H1 (cell line): Measurements from ENCODE around the gene ZC3HAV1. TPM values are rescaled to one million over a fixed set of nuclear protein-coding genes. Genes with fewer than 3 reads are reported as not detected.
A peak's percentile ranks its signal among the peaks of the same experiment; 100 is the strongest.

Experiments used
- CTCF ChIA-PET: fragments of 300-600 bp; sonication (Branson Sonifier 250); formaldehyde crosslinking; loops from one replicate; lab custom pipeline; 2021; ENCODE audit not compliant: partially characterized antibody; lab: Charles Lee
- POLR2A ChIA-PET: fragments of 300-600 bp; sonication (Branson Sonifier 250); formaldehyde crosslinking; loops from one replicate; lab custom pipeline; 2021; ENCODE audit warnings: inconsistent platforms; ENCODE audit not compliant: partially characterized antibody; lab: Charles Lee
- DNase-seq, 2 experiments: peaks; one replicate each; pipeline versions ENCODE4 v3.0.0 to v3.0.0-alpha.2; 2010 to 2022; ENCODE audit warnings: low spot score in 2 of 2, low read depth in 1 of 2, mixed read lengths in 1 of 2
- FAIRE-seq: peaks from 2 replicates; lab custom pipeline; 2011; peaks lifted over from hg19 to GRCh38; lab: Jason Lieb, UNC
- H2AFZ ChIP-seq: 2 replicates; pipeline ENCODE4 v1.8.1; 2012; ENCODE audit warnings: low read length, inconsistent platforms
- H2AK5ac ChIP-seq: 2 replicates; pipeline ENCODE4 v1.6.1; 2013; ENCODE audit warnings: low read depth, low read length
- H2BK120ac ChIP-seq: replicated peaks from 2 replicates; pipeline ENCODE3; 2013; ENCODE audit warnings: low read depth, low read length, inconsistent platforms
- H2BK12ac ChIP-seq: 2 replicates; pipeline ENCODE4 v1.6.1; 2013; ENCODE audit warnings: low read depth, low read length
- H2BK15ac ChIP-seq: 2 replicates; pipeline ENCODE4 v1.6.1; 2013; ENCODE audit warnings: low read length
- H2BK20ac ChIP-seq: 2 replicates; pipeline ENCODE4 v1.6.1; 2013; ENCODE audit warnings: low read length
- H2BK5ac ChIP-seq: 2 replicates; pipeline ENCODE4 v1.6.1; 2013; ENCODE audit warnings: low read depth, low read length
- H3K14ac ChIP-seq: 2 replicates; pipeline ENCODE4 v1.6.1; 2013; ENCODE audit warnings: inconsistent platforms; ENCODE audit not compliant: insufficient read length
- H3K18ac ChIP-seq: 2 replicates; pipeline ENCODE4 v1.6.1; 2013; ENCODE audit warnings: low read length; ENCODE audit errors: extremely low read depth
- H3K23ac ChIP-seq: 2 replicates; pipeline ENCODE4 v1.6.1; 2013; ENCODE audit warnings: inconsistent platforms; ENCODE audit not compliant: insufficient read length
- H3K23me2 ChIP-seq: 2 replicates; pipeline ENCODE4 v1.6.1; 2013; ENCODE audit warnings: low read depth, low read length
- H3K27ac ChIP-seq: 2 replicates; pipeline ENCODE4 v1.6.1; 2011; ENCODE audit warnings: low read depth, low read length, inconsistent platforms
- H3K27me3 ChIP-seq, 4 experiments: replicated peaks in 1 of 4; 1 replicate in 1 of 4; 2 replicates in 3 of 4; pipeline versions ENCODE4 v1.6.1 to v1.8.1; 2011 to 2013; ENCODE audit warnings: low read length in 3 of 4, mild to moderate bottlenecking in 3 of 4, inconsistent platforms in 2 of 4, mixed read lengths in 2 of 4, moderate library complexity in 1 of 4; ENCODE audit not compliant: control insufficient read depth in 3 of 4, insufficient read depth in 3 of 4; ENCODE audit errors: extremely low read depth in 1 of 4
- H3K36me3 ChIP-seq, 4 experiments: 2 replicates each; pipeline versions ENCODE4 v1.6.1 to v1.8.1; 2011 to 2013; ENCODE audit warnings: mild to moderate bottlenecking in 4 of 4, low read length in 3 of 4, moderate library complexity in 2 of 4, control low read depth in 1 of 4, inconsistent platforms in 1 of 4; ENCODE audit not compliant: insufficient read depth in 4 of 4, control insufficient read depth in 2 of 4
- H3K4ac ChIP-seq: replicated peaks from 2 replicates; pipeline ENCODE3; 2013; ENCODE audit warnings: low read length, low read depth, mixed read lengths, inconsistent platforms; ENCODE audit not compliant: insufficient read length
- H3K4me1 ChIP-seq, 4 experiments: replicated peaks in 1 of 4; 1 replicate in 1 of 4; 2 replicates in 3 of 4; pipeline versions ENCODE4 v1.6.1 to v1.8.1; 2011 to 2013; ENCODE audit warnings: low read length in 3 of 4, inconsistent platforms in 2 of 4, mixed read lengths in 1 of 4; ENCODE audit not compliant: insufficient read depth in 4 of 4, control insufficient read depth in 3 of 4
- H3K4me2 ChIP-seq, 2 experiments: 2 replicates each; pipeline versions ENCODE4 v1.6.1 to v1.8.1; 2011 to 2013; ENCODE audit warnings: low read depth in 2 of 2, low read length in 2 of 2, control low read depth in 1 of 2, inconsistent platforms in 1 of 2, mild to moderate bottlenecking in 1 of 2; ENCODE audit not compliant: insufficient read depth in 1 of 2
- H3K4me3 ChIP-seq, 4 experiments: fragments of 200-600, 300-600 bp in 1 of 4; sonication (generic), shearing (Covaris generic), sonication (Bioruptor Twin) in 1 of 4; 2 replicates each; pipeline versions ENCODE4 v1.5.1 to v1.8.1; 2011 to 2016; ENCODE audit warnings: low read length in 4 of 4, low read depth in 3 of 4, control low read depth in 2 of 4, inconsistent platforms in 2 of 4, mild to moderate bottlenecking in 2 of 4, mixed read lengths in 1 of 4, moderate library complexity in 1 of 4; ENCODE audit not compliant: insufficient read depth in 2 of 4; ENCODE audit errors: extremely low read depth in 1 of 4
- H3K56ac ChIP-seq: replicated peaks from 2 replicates; pipeline ENCODE3; 2013; ENCODE audit warnings: low read depth, mild to moderate bottlenecking, mixed read lengths, low read length, inconsistent platforms; ENCODE audit not compliant: insufficient read length
- H3K79me1 ChIP-seq: 2 replicates; pipeline ENCODE4 v1.6.1; 2013; ENCODE audit warnings: low read depth, low read length, control low read depth
- H3K79me2 ChIP-seq, 2 experiments: 2 replicates each; pipeline versions ENCODE4 v1.6.1 to v1.8.1; 2012 to 2013; ENCODE audit warnings: low read length in 2 of 2, mild to moderate bottlenecking in 2 of 2, inconsistent platforms in 1 of 2; ENCODE audit not compliant: insufficient read depth in 2 of 2, control insufficient read depth in 1 of 2
- H3K9ac ChIP-seq, 4 experiments: replicated peaks in 1 of 4; 1 replicate in 1 of 4; 2 replicates in 3 of 4; pipeline versions ENCODE4 v1.6.1 to v1.8.1; 2011 to 2013; ENCODE audit warnings: low read depth in 3 of 4, low read length in 3 of 4, control low read depth in 2 of 4, mild to moderate bottlenecking in 2 of 4, moderate library complexity in 2 of 4, inconsistent platforms in 1 of 4; ENCODE audit errors: extremely low read depth in 1 of 4
- H3K9me3 ChIP-seq, 2 experiments: 2 replicates each; pipeline versions ENCODE4 v1.6.1 to v1.8.1; 2012 to 2013; ENCODE audit warnings: mild to moderate bottlenecking in 2 of 2, moderate library complexity in 2 of 2, control low read depth in 1 of 2, inconsistent platforms in 1 of 2, low read depth in 1 of 2, low read length in 1 of 2, mixed read lengths in 1 of 2; ENCODE audit not compliant: insufficient read depth in 2 of 2
- H4K20me1 ChIP-seq, 2 experiments: replicated peaks in 1 of 2; 2 replicates each; pipeline versions ENCODE3 to v1.8.1; 2011 to 2013; ENCODE audit warnings: inconsistent platforms in 2 of 2, low read length in 2 of 2, mild to moderate bottlenecking in 1 of 2; ENCODE audit not compliant: insufficient read depth in 2 of 2, control insufficient read depth in 1 of 2
- H4K5ac ChIP-seq: 2 replicates; pipeline ENCODE4 v1.6.1; 2013; ENCODE audit warnings: low read length, low read depth, mixed read lengths, inconsistent platforms; ENCODE audit not compliant: insufficient read length
- H4K8ac ChIP-seq: 2 replicates; pipeline ENCODE4 v1.8.0; 2013; ENCODE audit warnings: mild to moderate bottlenecking, moderate library complexity, low read length, inconsistent platforms; ENCODE audit not compliant: insufficient read depth; ENCODE audit errors: extremely low read depth
- H4K91ac ChIP-seq: replicated peaks from 2 replicates; pipeline ENCODE3; 2013; ENCODE audit warnings: low read length, mixed read lengths, inconsistent platforms; ENCODE audit not compliant: insufficient read length
- BCL11A ChIP-seq, 2 experiments: IDR thresholded peaks; one replicate each; pipeline ENCODE4 v1.6.1; 2011; ENCODE audit warnings: low read depth in 2 of 2, low read length in 2 of 2, mild to moderate bottlenecking in 2 of 2
- BRCA1 ChIP-seq: IDR thresholded peaks from 2 replicates; pipeline ENCODE4 v1.6.1; 2012; ENCODE audit warnings: low read depth, low read length, improper control_type of control experiment
- CREB1 ChIP-seq: IDR thresholded peaks from 2 replicates; pipeline ENCODE4 v1.6.1; 2012; ENCODE audit warnings: inconsistent platforms
- CTCF ChIP-seq, 3 experiments: IDR thresholded peaks; 1 replicate in 2 of 3; 2 replicates in 1 of 3; pipeline versions ENCODE4 v1.5.1 to v1.6.1; 2011; ENCODE audit warnings: low read length in 3 of 3, mild to moderate bottlenecking in 3 of 3, inconsistent platforms in 2 of 3, low read depth in 1 of 3, moderate library complexity in 1 of 3; ENCODE audit not compliant: insufficient read depth in 1 of 3; ENCODE audit errors: control extremely low read depth in 1 of 3
- E2F6 ChIP-seq: IDR thresholded peaks from 2 replicates; pipeline ENCODE4 v1.6.1; 2012; ENCODE audit warnings: inconsistent platforms
- HDAC2 ChIP-seq, 2 experiments: fragments of 300-600 bp in 1 of 2; sonication (generic) in 1 of 2; IDR thresholded peaks; 2 replicates each; pipeline ENCODE4 v1.6.1; 2011 to 2012; ENCODE audit warnings: low read depth in 2 of 2, low read length in 2 of 2, mild to moderate bottlenecking in 2 of 2, moderate library complexity in 2 of 2, borderline replicate concordance in 1 of 2, inconsistent platforms in 1 of 2
- NRF1 ChIP-seq: IDR thresholded peaks from 2 replicates; pipeline ENCODE4 v1.6.1; 2011; ENCODE audit warnings: mild to moderate bottlenecking, low read depth, low read length, improper control_type of control experiment
- SAP30 ChIP-seq: fragments of 300-600 bp; sonication (generic); IDR thresholded peaks from 2 replicates; pipeline ENCODE4 v1.7.1; 2012; ENCODE audit warnings: low read length, moderate library complexity, mild to moderate bottlenecking, inconsistent platforms; ENCODE audit not compliant: insufficient read depth, insufficient replicate concordance
- SIX5 ChIP-seq: IDR thresholded peaks from 2 replicates; pipeline ENCODE4 v1.6.1; 2011; ENCODE audit warnings: mild to moderate bottlenecking, low read depth, low read length
- SP2 ChIP-seq: IDR thresholded peaks from 2 replicates; pipeline ENCODE4 v1.6.1; 2012; ENCODE audit warnings: mild to moderate bottlenecking, low read length, inconsistent platforms
- SP4 ChIP-seq: IDR thresholded peaks from 2 replicates; pipeline ENCODE4 v1.6.1; 2012; ENCODE audit warnings: low read length, inconsistent platforms
- TCF12 ChIP-seq: IDR thresholded peaks from 2 replicates; pipeline ENCODE4 v1.6.1; 2011; ENCODE audit warnings: low read depth, mild to moderate bottlenecking, low read length
- WGBS, 2 experiments: shearing (Covaris generic) in 1 of 2; methylation state at CpG; one replicate each; pipeline versions ENCODE4 v1.1.6 to v1.1.7; 2013 to 2015; ENCODE audit warnings: low lambda C conversion rate in 2 of 2, mixed read lengths in 2 of 2, inconsistent platforms in 1 of 2, low coverage in 1 of 2, missing lambda C conversion rate in 1 of 2; ENCODE audit not compliant: insufficient replicate concordance in 2 of 2, insufficient coverage in 1 of 2, insufficient read length in 1 of 2; ENCODE audit errors: extremely low coverage in 1 of 2, missing lambda C conversion rate in 1 of 2; 5-methylcytosine and 5-hydroxymethylcytosine counted together
- polyA plus RNA-seq, 7 experiments: library from polyadenylated mRNA; depleted of rRNA in 3 of 7; stranded (reverse) in 5 of 7; unstranded in 2 of 7; fragments of >200 nt in 5 of 7; fragments of 200-250 nt in 2 of 7; gene quantifications; 1 replicate in 5 of 7; 2 replicates in 1 of 7; 4 replicates in 1 of 7; pipeline versions ENCODE4 v1.2.1 to v1.2.3, GENCODE V29; 2011 to 2013; ENCODE audit warnings: missing spikeins in 2 of 7, mixed read lengths in 2 of 7
- total RNA-seq: library from RNA; stranded (reverse); fragmentation: NEBNext Ultra II Directional; extraction: Animal tissue kit (Norgen Biotek cat#: 25700); gene quantifications from 2 replicates; pipeline ENCODE4 v1.2.1, GENCODE V29; 2021

The ZC3HAV1 gene
- total and polyA plus RNA-seq, 2 of the 8 experiments (the other 6 are each of a cell fraction or from before 2014, with no cell fraction given), result 22.5 to 43.4 TPM

DNA sequence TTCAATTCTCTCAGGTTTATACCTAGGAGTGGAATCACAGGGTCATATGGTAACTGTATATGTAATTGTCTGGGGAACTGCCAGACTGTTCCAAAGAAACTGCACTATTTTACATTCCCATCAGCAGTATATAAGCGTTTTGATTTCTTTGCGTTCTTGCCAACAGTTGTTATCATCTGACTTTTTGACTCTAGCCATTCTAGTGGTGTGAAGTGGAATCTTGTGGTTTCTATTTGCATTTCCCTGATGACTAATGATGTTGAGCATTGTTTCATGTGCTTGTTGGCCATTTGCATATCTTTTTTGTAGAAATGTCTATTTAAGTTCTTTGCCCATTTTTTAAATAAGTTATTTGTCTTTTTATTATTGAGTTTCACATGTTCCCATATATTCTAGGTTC, 44.3 kb upstream of the ZC3HAV1 start:
- Histone ChIP-seq H2BK12ac (no peak overlapping the region), H3K9me3 (no peaks in the 10 kb centered on the region), H3K4me2 (no peak overlapping the region), H2AK5ac (no peak overlapping the region), H3K14ac (no peak overlapping the region), H3K23me2 (no peaks in the 10 kb centered on the region), H3K36me3 (no peaks in the 10 kb centered on the region; a peak in 1 of 8 replicates), H4K5ac (no peak overlapping the region), H3K27ac (no peak overlapping the region), H4K91ac (no peak overlapping the region), H2BK5ac (no peak overlapping the region), H3K56ac (no peak overlapping the region), H2BK15ac (no peak overlapping the region), H3K23ac (no peak overlapping the region), H4K8ac (no peak overlapping the region), H3K79me2 (no peaks in the 10 kb centered on the region), H3K9ac (no peak overlapping the region), H3K79me1 (no peaks in the 10 kb centered on the region), H3K4ac (no peak overlapping the region), H3K4me1 (0 out of 7 replicates have a peak, but pooled peaks cover 0 to 3% (median 0%) of the 10 kb centered on the region in 4 experiments), H3K4me3 (no peak overlapping the region), H2BK20ac (no peak overlapping the region), H3K27me3 (no peaks in the 10 kb centered on the region), H2BK120ac (no peak overlapping the region), H4K20me1 (no peaks in the 10 kb centered on the region), H2AFZ (no peak overlapping the region), H3K18ac (no peak overlapping the region)
- CTCF ChIA-PET, result no interaction called here
- WGBS, 2 experiments, result 77% methylated on average over 2 of the region's 2 CpGs; no CpG with 5 or more reads in 1 of the 2 experiments
- no peak for TF ChIP-seq CREB1
- TF ChIP-seq E2F6, result no peak
- TF ChIP-seq TCF12, result no peak
- TF ChIP-seq NRF1, result no peak
- no peak for TF ChIP-seq CTCF (IDR thresholded peaks at IDR 0.05; ENCODE audit: control extremely low read depth in 1 of 3, insufficient read depth in 1 of 3, low read depth in 1 of 3, low read length in 3 of 3)
- TF ChIP-seq SAP30, result no peak
- TF ChIP-seq BRCA1, result no peak
- no peak for TF ChIP-seq SP2
- no peak for TF ChIP-seq SP4
- no peak for TF ChIP-seq SIX5
- TF ChIP-seq HDAC2 (IDR thresholded peaks at IDR 0.05; ENCODE audit: borderline replicate concordance in 1 of 2, low read depth in 2 of 2, low read length in 2 of 2), result no peak
- no peak for TF ChIP-seq BCL11A (IDR thresholded peaks at IDR 0.05; ENCODE audit: low read depth in 2 of 2, low read length in 2 of 2)
- DNase-seq (no peak), FAIRE-seq (peak; percentile 48)
- POLR2A ChIA-PET, result no interaction called here
